Mesodermal cell (in vitro differentiated cells): ENCODE data around the gene RPP14.

Experiments used
- H3K27ac ChIP-seq: 2 replicates; pipeline ENCODE4 v1.7.0; 2013; ENCODE audit warnings: mild to moderate bottlenecking, low read depth, low read length, moderate library complexity; ENCODE audit not compliant: severe bottlenecking
- H3K36me3 ChIP-seq: 2 replicates; pipeline ENCODE4 v1.7.1; 2013; ENCODE audit warnings: mild to moderate bottlenecking, low read length, moderate library complexity; ENCODE audit not compliant: control insufficient read depth, insufficient read depth
- H3K4me1 ChIP-seq: one replicate; pipeline ENCODE4 v1.7.1; 2013; ENCODE audit warnings: mild to moderate bottlenecking, low read length; ENCODE audit not compliant: insufficient read depth, control insufficient read depth, poor library complexity, severe bottlenecking
- H3K4me3 ChIP-seq: 2 replicates; pipeline ENCODE4 v1.7.0; 2013; ENCODE audit warnings: low read length, control low read depth, mild to moderate bottlenecking; ENCODE audit not compliant: insufficient read depth, poor library complexity, severe bottlenecking; ENCODE audit errors: extremely low read depth
- H3K9me3 ChIP-seq: 2 replicates; pipeline ENCODE4 v1.7.1; 2013; ENCODE audit warnings: mild to moderate bottlenecking, low read length, moderate library complexity; ENCODE audit not compliant: control insufficient read depth
- WGBS, 2 experiments: methylation state at CpG; one replicate each; pipeline ENCODE4 v1.1.5; 2013; ENCODE audit warnings: missing lambda C conversion rate in 2 of 2; ENCODE audit not compliant: insufficient coverage in 2 of 2; 5-methylcytosine and 5-hydroxymethylcytosine counted together

RPP14 gene

GRCh38 chr3:58342676-58343075 is 36.6 kb downstream of the RPP14 start:
- Histone ChIP-seq H3K9me3 (no peaks in the 10 kb centered on the region), H3K36me3 (no peaks in the 10 kb centered on the region), H3K4me1 (no peaks in the 10 kb centered on the region), H3K27ac (no peak overlapping the region), H3K4me3 (no peak overlapping the region)
- 93 to 95% methylated on average over 2 to 4 of the region's 5 CpGs for WGBS, 2 experiments

- H3K4me3 ChIP-seq: no peak overlapping the region
- no peak overlapping the region for H3K27ac ChIP-seq
- H3K9me3 ChIP-seq: no peaks in the 10 kb centered on the region
- no peaks in the 10 kb centered on the region for H3K36me3 ChIP-seq
- no peaks in the 10 kb centered on the region for H3K4me1 ChIP-seq
- 100% methylated on average over 1 of the region's 4 CpGs for WGBS, 2 experiments
Observed at GRCh38 chr3:58345457-58345856, 39.4 kb downstream of the RPP14 start.

- Histone ChIP-seq H3K4me1 (no peaks in the 10 kb centered on the region), H3K4me3 (no peak overlapping the region), H3K9me3 (no peaks in the 10 kb centered on the region), H3K27ac (no peak overlapping the region), H3K36me3 (no peaks in the 10 kb centered on the region)
- 90 to 100% methylated on average over 1 to 2 of the region's 2 CpGs for WGBS, 2 experiments
Observed at GRCh38 chr3:58346368-58346767, 40.3 kb downstream of the RPP14 start.

- no peaks in the 10 kb centered on the region for H3K4me1 ChIP-seq
- WGBS, 2 experiments: 95 to 97% methylated on average over 2 to 7 of the region's 7 CpGs
- H3K27ac ChIP-seq: no peak overlapping the region
- no peak overlapping the region for H3K4me3 ChIP-seq
- H3K36me3 ChIP-seq: no peaks in the 10 kb centered on the region
- H3K9me3 ChIP-seq: no peaks in the 10 kb centered on the region
Observed at GRCh38 chr3:58347984-58348383, 41.9 kb downstream of the RPP14 start.

- Histone ChIP-seq H3K4me1 (no peaks in the 10 kb centered on the region), H3K4me3 (no peak overlapping the region), H3K9me3 (no peaks in the 10 kb centered on the region), H3K27ac (no peak overlapping the region), H3K36me3 (no peaks in the 10 kb centered on the region)
- WGBS, 2 experiments: 88 to 91% methylated on average over 2 to 4 of the region's 7 CpGs
Observed at GRCh38 chr3:58349792-58350626, 44.0 kb downstream of the RPP14 start.

GRCh38 chr3:58350627-58351013 is 44.6 kb downstream of the RPP14 start:
- Histone ChIP-seq H3K9me3 (no peaks in the 10 kb centered on the region), H3K36me3 (no peaks in the 10 kb centered on the region), H3K27ac (no peak overlapping the region), H3K4me3 (no peak overlapping the region), H3K4me1 (no peaks in the 10 kb centered on the region)
- 88% methylated on average over 1 of the region's 2 CpGs; no CpG with 5 or more reads in 1 of the 2 experiments for WGBS, 2 experiments

GRCh38 chr3:58351920-58352319 is 45.9 kb downstream of the RPP14 start:
- H3K4me1 ChIP-seq: no peaks in the 10 kb centered on the region
- 31 to 90% methylated on average over 1 to 2 of the region's 3 CpGs for WGBS, 2 experiments
- H3K4me3 ChIP-seq: no peak overlapping the region
- no peaks in the 10 kb centered on the region for H3K9me3 ChIP-seq
- H3K27ac ChIP-seq: no peak overlapping the region
- H3K36me3 ChIP-seq: no peaks in the 10 kb centered on the region

- no peak overlapping the region for H3K4me3 ChIP-seq
- H3K36me3 ChIP-seq: no peaks in the 10 kb centered on the region
- no peak overlapping the region for H3K27ac ChIP-seq
- H3K4me1 ChIP-seq: no peaks in the 10 kb centered on the region
- 89 to 96% methylated on average over 5 to 6 of the region's 6 CpGs for WGBS, 2 experiments
- H3K9me3 ChIP-seq: no peaks in the 10 kb centered on the region
Observed at GRCh38 chr3:58352626-58353025, 46.6 kb downstream of the RPP14 start.

GRCh38 chr3:58353722-58354553 is 47.9 kb downstream of the RPP14 start:
- Histone ChIP-seq H3K27ac (no peak overlapping the region), H3K36me3 (no peaks in the 10 kb centered on the region), H3K9me3 (no peaks in the 10 kb centered on the region), H3K4me3 (no peak overlapping the region), H3K4me1 (no peaks in the 10 kb centered on the region)
- 97 to 100% methylated on average over 6 to 7 of the region's 8 CpGs for WGBS, 2 experiments

GRCh38 chr3:58355179-58355578 is 49.1 kb downstream of the RPP14 start:
- H3K4me1 ChIP-seq: no peaks in the 10 kb centered on the region
- 86 to 92% methylated on average over 6 to 8 of the region's 8 CpGs for WGBS, 2 experiments
- H3K4me3 ChIP-seq: no peak overlapping the region
- no peaks in the 10 kb centered on the region for H3K36me3 ChIP-seq
- no peak overlapping the region for H3K27ac ChIP-seq
- H3K9me3 ChIP-seq: no peaks in the 10 kb centered on the region

GRCh38 chr3:58356054-58356453 is 50.0 kb downstream of the RPP14 start:
- no peak overlapping the region for H3K27ac ChIP-seq
- no peak overlapping the region for H3K4me3 ChIP-seq
- no peaks in the 10 kb centered on the region for H3K4me1 ChIP-seq
- no peaks in the 10 kb centered on the region for H3K36me3 ChIP-seq
- 74 to 81% methylated on average over 3 to 4 of the region's 4 CpGs for WGBS, 2 experiments
- H3K9me3 ChIP-seq: no peaks in the 10 kb centered on the region
